Urothelium cell line (cell line): ENCODE results near the gene NODAL.
A peak's percentile ranks its signal among the peaks of the same experiment; 100 is the strongest.
"Not testable (repeated sequence)": the region's sequence is repeated elsewhere in the genome, so short reads cannot be mapped to it uniquely, and the experiment has no call there.

Experiments
- DNase-seq: peaks from one replicate; pipeline ENCODE4 v3.0.0; 2011; ENCODE audit warnings: low spot score, mixed read lengths
- FAIRE-seq: peaks from 2 replicates; lab custom pipeline; 2011; peaks lifted over from hg19 to GRCh38; lab: Jason Lieb, UNC

Gene NODAL

DNA sequence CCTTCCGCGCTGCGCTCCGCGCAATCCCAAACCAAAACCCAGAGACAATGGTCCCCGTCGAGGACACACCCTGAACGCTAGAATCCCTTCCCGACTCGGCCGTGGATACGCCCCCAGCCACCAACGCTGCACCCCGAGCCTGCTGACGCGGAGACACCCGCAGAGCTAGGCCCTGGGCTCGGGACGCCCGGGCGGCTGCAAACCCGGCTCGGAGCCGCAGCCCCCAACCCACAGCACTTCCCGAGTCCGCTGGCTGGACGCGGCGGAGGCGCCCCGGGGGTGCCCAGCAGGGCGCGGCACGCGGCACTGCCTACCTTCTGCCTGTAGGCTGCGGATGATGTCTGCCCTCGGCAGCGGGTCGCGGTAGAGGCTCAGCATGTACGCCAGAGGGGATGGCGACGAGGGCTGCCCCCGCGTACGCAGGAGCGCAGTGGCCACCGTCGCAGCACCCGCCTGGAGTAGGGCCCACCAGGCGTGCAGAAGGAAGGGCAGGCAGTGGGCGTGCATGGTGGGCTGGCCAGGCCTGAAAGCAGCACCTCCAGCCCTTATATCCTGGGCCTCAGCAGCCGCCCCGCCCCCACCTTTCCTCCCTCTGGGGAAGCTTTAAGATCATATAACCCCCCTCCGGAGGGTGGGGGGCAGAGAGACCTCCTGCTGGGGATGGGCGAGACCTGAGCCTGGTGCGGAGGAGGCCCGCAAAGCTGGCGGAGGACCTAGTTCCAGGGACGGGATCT, at the start of gene NODAL:
Gene NODAL (minus strand): TSS at position 521 of the 734 bp plus-strand sequence. CDS start 14 bp downstream, at position 507.
- DNase-seq (no peak), FAIRE-seq (no peak)

DNA sequence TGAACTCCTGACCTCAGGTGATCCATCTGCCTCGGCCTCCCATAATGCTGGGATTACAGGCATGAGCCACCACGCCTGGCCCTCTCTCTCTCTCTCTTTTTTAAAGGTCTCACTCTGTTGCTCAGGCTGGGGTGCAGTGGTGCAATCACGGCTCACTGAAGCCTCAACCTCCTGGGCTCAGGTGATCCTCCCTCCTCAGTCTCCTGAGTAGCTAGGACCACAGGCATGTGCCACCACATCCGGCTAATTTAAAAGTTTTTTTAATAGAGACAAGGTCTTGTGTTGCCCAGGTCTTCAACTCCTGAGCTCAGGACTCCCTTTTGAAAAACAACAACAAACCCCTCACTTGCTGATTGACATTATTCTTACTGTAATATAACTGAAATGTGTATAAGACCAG, 48.7 kb upstream of the NODAL start:
- no peak for DNase-seq

DNA sequence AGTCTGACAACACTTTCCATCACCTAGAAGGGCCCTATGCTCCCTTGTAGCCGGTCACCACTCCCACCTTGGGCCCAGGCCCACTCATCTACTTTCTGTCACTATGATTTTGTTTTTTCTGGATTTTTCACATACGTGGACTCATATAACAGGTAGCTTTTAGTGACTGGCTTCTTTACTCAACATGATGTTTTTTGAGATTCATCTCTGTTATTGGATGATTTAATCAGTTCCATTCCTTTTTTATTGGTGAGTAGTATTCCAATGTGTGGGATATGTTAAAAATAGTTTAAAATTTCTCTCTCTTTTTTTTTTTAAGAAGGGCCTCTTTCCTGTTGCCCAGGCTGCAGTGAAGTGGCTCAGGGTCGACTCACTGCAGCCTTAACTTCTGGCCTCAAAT, 46.3 kb upstream of the NODAL start:
- no peak for FAIRE-seq

More for the DNA sequence above, 48.7 kb upstream of the NODAL start:
- no peak for FAIRE-seq

DNA sequence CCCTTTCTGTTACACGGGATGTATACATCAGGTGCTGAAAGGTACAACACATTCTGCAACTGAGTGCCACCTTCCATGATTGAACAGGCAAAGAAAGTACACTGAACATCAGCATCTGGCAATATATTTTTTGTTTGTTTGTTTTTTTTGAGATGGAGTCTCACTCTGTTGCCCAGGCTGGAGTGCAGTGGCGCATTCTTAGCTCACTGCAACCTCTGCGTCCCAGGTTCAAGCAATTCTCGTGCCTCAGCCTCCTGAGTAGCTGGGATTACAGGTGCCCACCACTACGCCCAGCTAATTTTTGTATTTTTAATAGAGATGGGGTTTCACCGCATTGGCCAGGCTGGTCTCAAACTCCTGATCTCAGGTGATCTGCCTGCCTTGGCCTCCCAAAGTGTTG, 42.4 kb upstream of the NODAL start:
- FAIRE-seq, DNase-seq: not testable (repeated sequence)

More for the DNA sequence above, 46.3 kb upstream of the NODAL start:
- no peak for DNase-seq

DNA sequence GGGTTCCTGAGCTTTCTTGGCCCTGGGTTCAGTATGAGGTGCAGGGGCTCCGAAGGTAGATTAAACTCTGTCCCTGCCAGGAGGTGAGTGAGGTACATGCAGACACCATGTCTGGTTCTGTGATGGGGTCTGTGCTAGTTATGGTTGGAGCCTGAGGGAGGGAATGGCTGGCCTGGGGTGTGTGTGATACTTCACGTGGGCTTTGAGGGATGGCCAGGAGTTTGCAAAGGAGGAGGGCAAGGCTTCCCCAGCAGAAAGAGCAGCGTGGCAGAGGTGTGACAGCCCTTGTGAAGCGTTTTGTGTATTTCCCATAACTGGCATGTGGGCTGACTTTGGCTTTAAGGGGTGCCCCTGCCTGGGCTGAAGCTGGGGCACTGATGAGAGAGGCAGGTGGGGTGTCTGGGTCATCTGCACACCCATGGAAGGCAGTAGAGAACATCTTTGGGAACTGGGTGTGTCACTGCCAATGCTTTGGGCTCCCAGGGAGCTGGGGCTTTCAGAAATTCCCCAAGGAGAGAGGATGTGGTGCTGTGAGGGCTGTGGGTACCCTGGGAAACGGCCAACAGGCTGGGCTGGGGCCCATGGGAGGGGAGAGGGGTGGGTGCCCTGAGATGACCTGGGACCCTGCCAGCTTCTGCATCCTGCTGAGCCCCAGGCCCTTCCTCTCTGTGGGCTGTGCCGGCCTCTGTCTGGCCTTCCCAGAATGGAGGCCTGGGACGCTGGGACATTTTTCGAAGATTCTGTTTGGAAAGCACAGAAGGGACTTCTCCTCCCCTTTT, 41.7 kb upstream of the NODAL start:
- DNase-seq (no peak), FAIRE-seq (no peak)

DNA sequence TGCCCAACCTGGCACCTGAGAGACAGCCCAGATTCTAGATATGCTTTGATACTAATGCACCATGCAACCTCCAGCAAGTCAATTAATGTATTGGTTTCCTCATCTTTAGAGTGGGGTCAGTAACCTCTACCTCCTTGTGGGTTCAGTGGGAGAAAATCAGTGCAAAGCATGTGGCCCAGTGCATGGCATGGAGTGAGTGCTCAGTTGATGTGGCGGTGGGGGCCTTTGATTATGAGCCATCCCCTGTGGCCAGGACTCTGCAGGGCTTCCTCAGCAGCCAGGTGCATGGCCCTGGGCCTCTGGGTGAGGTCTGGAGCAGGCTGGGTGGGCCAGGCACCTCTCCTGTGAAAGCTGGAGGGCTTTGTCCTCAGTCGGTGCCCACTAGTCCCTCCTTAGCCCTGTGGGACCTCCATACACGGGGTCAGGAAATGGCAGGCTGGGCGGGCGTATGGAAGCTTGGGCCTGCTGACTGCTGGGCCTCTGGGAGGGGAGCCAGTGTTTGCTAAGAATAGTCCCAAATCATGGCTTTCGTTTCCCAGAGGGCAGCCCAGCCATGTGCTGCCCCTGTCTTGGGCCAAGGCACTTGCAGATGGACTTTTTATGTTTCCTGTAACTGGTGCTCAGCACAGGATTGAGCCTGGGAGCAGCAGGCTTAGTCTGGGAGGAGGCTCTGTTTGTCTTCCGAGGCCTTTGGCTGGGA, 40.5 kb upstream of the NODAL start:
- DNase-seq = no peak
- FAIRE-seq = no peak

DNA sequence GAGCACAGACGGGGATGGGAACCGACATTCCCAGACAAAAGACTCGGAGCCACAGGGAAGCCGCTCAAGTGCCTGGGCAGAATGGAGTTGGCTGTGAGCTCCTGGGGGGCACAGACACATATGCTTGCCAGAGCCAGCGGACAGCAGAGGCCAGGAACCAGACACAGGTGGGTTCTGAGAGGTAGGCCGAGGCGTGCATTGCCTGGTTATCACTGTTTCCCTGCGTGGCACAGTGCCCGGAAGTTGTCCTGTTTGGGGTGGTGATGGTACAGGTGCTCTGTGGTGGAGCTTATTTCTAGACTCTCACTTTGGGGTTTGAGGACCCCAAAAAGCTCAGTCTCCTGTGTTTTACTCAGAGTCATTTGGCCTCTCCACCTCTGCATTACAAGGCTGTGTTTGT, 39.6 kb upstream of the NODAL start:
- DNase-seq (no peak), FAIRE-seq (no peak)

- FAIRE-seq (no peak), DNase-seq (no peak)
Measured at GRCh38 chr10:70480239-70480861, 38.9 kb upstream of the NODAL start.

- peak; percentile 23 for FAIRE-seq
Measured at GRCh38 chr10:70479626-70480238, 38.3 kb upstream of the NODAL start.

GRCh38 chr10:70479165-70479581, 37.7 kb upstream of the NODAL start:
- DNase-seq (no peak), FAIRE-seq (no peak)

More at GRCh38 chr10:70479626-70480238, 38.3 kb upstream of the NODAL start:
- DNase-seq = no peak

DNA sequence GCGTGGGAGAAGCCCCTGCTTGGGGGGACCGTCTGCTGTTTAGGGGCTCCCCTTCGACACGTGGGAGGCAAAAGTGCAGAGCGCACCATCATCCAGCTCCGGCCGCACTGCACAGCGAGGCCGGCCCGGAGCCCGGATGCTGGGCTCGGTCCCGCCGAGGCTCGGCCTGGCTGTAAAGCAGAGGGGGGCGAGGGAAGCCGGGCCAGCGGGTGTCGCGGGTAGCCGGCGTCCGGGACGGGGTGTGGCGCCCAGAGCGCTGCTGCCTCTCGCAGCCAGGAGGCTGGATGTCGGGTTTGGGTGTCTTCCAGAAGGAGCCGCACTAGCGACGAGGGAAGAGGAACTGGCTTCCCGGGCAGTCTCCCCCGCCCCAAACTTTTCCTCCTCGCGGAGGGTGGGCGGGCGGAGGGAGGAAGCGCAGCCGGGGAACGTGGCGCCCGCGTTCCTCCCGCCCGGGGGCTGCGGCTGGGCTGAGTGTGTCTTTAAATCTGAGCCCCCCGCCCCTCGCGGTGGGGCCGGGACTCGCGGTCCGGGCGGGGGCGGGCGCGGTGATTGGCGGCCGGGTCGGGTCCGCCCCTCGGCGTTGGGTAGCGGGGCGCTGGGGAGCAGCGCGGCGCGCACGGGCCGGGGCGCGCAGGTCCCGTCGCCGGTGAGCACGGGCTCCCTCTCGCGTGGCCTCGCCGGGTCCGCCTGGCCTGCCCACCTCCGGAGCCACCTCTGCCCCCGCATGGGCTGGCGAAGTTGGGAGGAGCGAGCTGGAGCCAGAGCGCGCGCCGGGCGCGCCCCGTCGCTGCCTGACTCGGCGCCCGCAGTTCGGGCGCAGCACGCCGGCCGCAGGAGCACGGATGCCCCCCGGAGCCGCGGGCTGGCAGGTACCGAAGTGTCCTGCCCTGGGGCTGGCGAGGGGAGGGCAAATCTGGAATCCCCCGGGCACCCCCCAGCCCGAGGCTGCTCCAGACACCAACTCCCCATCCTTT, 37.0 kb upstream of the NODAL start, which contains the start of gene PALD1:
Gene PALD1 (plus strand): TSS at position 577 of the 974 bp plus-strand sequence. CDS start 47,185 bp downstream, outside the sequence.
- FAIRE-seq = peak; percentile 91
- peak; percentile 91 for DNase-seq

DNA sequence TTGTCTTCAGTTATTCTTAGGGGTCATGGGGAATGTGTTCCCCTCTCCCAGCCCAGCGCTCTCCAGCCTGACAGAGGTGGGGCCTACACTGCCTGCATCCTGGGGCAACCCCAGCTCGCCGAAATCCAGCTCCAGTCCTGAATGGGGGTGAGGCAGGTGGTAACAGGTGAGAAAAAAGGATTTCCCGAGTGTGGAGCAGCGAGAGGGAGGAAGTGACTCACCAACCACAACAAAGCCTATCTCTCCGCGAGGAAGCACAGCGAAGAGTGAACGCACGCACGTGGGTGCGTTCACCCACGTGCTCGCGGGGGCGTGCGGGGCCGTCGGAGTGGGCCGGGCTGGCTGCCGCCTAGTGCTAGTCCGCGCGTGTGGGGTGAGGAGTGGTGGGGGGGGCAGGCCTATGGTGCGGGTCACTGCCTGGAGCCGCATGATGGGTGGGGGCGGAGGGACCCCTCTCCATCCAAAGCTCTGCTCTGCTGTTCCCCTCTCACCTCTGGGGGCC, 36.2 kb upstream of the NODAL start:
- FAIRE-seq = peak; percentile 90

GRCh38 chr10:70476249-70477035, 35.0 kb upstream of the NODAL start:
- DNase-seq (no peak), FAIRE-seq (peak; percentile 20)

More for the DNA sequence above, 36.2 kb upstream of the NODAL start:
- DNase-seq = peak; percentile 82

DNA sequence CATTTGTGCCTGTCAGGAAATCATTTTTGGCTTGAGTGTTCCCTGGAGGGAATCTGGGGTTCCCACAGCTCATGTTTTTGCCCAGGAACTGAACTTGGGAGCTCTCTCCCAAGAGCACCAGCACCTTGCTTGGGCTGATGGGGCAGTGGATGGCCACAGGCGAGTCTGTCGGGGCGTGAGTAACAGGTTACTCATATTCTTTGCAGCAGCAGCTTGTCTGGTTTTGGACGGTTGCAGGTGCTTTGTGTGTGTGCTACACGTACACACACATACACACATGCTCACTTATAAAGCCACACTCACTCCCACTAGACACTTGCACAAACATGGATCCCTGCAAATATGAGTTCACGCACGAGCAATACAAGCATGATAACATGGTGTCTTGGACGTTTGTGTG, 34.2 kb upstream of the NODAL start:
- no peak for DNase-seq
- no peak for FAIRE-seq

- DNase-seq (no peak), FAIRE-seq (peak; percentile 9)
Measured at GRCh38 chr10:70474780-70475179, 33.3 kb upstream of the NODAL start.

GRCh38 chr10:70472799-70473454, 31.4 kb upstream of the NODAL start:
- peak; percentile 69 for FAIRE-seq
- no peak for DNase-seq

GRCh38 chr10:70466951-70467350, 25.5 kb upstream of the NODAL start:
- DNase-seq = no peak
- FAIRE-seq = no peak

- no peak for DNase-seq
- FAIRE-seq = no peak
Measured at GRCh38 chr10:70465832-70466231, 24.4 kb upstream of the NODAL start.
